ENCODE results near the gene HBZ.

HBZ gene

GRCh38 chr16:138049-138417 is 14.4 kb upstream of the HBZ start:
- no peak for TF ChIP-seq SNAI2 (CRISPR knock-in tag; IDR thresholded peaks at IDR 0.05)
- ATAC-seq: peak; percentile 61

DNA sequence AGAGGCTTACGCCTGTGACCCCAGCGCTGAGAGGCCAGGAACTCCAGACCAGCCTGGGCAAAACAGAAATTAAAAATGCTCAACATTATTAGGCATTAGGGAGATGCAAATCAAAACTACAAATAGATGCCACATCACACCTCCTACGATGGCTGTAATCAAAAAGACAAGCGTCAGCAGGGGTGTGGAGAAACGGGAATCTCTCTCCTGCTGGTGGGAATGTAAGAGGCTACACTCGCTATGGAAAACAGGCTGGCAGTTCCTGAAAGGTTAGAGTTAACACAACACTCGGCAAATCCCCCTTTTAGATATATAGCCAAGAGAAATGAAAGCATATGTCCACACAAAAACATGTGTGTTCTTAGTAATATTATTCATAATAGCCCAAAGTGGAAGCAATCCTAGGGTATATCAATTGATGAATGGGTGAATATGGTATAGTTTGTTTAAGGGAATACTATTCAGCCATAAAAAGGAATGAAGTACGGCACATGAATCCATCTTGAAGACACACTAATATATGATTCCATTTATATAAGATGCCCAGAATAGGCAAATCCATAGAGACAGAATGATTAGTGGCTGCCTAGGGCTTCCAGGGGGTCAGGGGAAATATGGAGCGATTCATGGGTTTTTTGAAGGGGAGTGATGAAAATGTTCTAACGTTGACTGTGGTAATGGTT is 12.1 kb upstream of the HBZ start:
- TF ChIP-seq CSDC2 (CRISPR knock-in tag; IDR thresholded peaks at IDR 0.05): no peak
- TF ChIP-seq TCF4 (CRISPR knock-in tag; IDR thresholded peaks at IDR 0.05; ENCODE audit: borderline replicate concordance): no peak
- TF ChIP-seq SNAI2 (CRISPR knock-in tag; IDR thresholded peaks at IDR 0.05): no peak
- no peak for TF ChIP-seq ZFP3 (CRISPR knock-in tag; IDR thresholded peaks at IDR 0.05)
- TF ChIP-seq BACH2 (CRISPR knock-in tag; IDR thresholded peaks at IDR 0.05; ENCODE audit: borderline replicate concordance): no peak
- TF ChIP-seq OSR1 (CRISPR knock-in tag; IDR thresholded peaks at IDR 0.05): no peak
- TF ChIP-seq POU6F1 (CRISPR knock-in tag; IDR thresholded peaks at IDR 0.05; ENCODE audit: borderline replicate concordance, low read depth): no peak
- ATAC-seq: no peak

GRCh38 chr16:142405-142967 is 10.0 kb upstream of the HBZ start:
- TF ChIP-seq RARB (CRISPR knock-in tag; IDR thresholded peaks at IDR 0.05) (no peak), PATZ1 (CRISPR knock-in tag; IDR thresholded peaks at IDR 0.05; ENCODE audit: borderline replicate concordance) (no peak), GLIS3 (CRISPR knock-in tag; IDR thresholded peaks at IDR 0.05) (no peak), ISL1 (CRISPR knock-in tag; IDR thresholded peaks at IDR 0.05) (no peak), CSRNP3 (CRISPR knock-in tag; IDR thresholded peaks at IDR 0.05) (no peak), TOX (CRISPR knock-in tag; IDR thresholded peaks at IDR 0.05; ENCODE audit: borderline replicate concordance) (no peak), PPARA (CRISPR knock-in tag; IDR thresholded peaks at IDR 0.05; ENCODE audit: borderline replicate concordance) (no peak), OSR1 (CRISPR knock-in tag; IDR thresholded peaks at IDR 0.05) (no peak), CSDC2 (CRISPR knock-in tag; IDR thresholded peaks at IDR 0.05) (no peak), SNAI2 (CRISPR knock-in tag; IDR thresholded peaks at IDR 0.05) (no peak), BACH2 (CRISPR knock-in tag; IDR thresholded peaks at IDR 0.05; ENCODE audit: borderline replicate concordance) (no peak), ZNF70 (CRISPR knock-in tag; IDR thresholded peaks at IDR 0.05) (no peak), ZNF565 (CRISPR knock-in tag; conservative IDR thresholded peaks at IDR 0.05; ENCODE audit: low read depth) (no peak)
- no peak for ATAC-seq

GRCh38 chr16:143047-143446 is 9.4 kb upstream of the HBZ start:
- TF ChIP-seq ARNTL (CRISPR knock-in tag; IDR thresholded peaks at IDR 0.05; ENCODE audit: borderline replicate concordance, low read depth): no peak
- TF ChIP-seq OSR1 (CRISPR knock-in tag; IDR thresholded peaks at IDR 0.05): no peak
- TF ChIP-seq GLIS3 (CRISPR knock-in tag; IDR thresholded peaks at IDR 0.05): no peak
- TF ChIP-seq BACH2 (CRISPR knock-in tag; IDR thresholded peaks at IDR 0.05; ENCODE audit: borderline replicate concordance): no peak
- TF ChIP-seq ISL1 (CRISPR knock-in tag; IDR thresholded peaks at IDR 0.05): no peak
- no peak for TF ChIP-seq SNAI2 (CRISPR knock-in tag; IDR thresholded peaks at IDR 0.05)
- no peak for TF ChIP-seq ZNF565 (CRISPR knock-in tag; conservative IDR thresholded peaks at IDR 0.05; ENCODE audit: low read depth)

DNA sequence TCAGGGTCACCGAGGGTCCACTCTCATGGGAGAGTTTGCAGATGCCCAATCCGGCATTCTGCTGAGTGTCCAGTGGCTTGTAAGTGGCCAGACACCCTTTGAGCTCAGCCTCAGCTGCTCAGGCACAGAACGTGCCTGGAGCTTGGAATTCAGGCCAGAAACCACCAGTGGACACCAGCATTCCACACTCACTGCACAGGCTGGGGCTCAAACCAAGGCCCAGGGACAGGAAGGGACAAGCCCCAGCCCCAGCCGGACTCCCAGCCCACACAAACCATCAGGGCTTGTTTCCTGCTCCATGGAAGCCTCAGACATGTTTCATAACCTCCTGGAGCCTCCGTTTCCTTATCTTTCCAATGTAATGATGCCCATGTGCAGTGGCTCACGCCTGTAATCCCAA is 9.0 kb upstream of the HBZ start:
- no peak for ATAC-seq
- TF ChIP-seq ZC3H10 (CRISPR knock-in tag; IDR thresholded peaks at IDR 0.05) (no peak), TSHZ2 (CRISPR knock-in tag; IDR thresholded peaks at IDR 0.05) (no peak), ISL1 (CRISPR knock-in tag; IDR thresholded peaks at IDR 0.05) (no peak), ARNTL (CRISPR knock-in tag; IDR thresholded peaks at IDR 0.05; ENCODE audit: borderline replicate concordance, low read depth) (no peak), PPARA (CRISPR knock-in tag; IDR thresholded peaks at IDR 0.05; ENCODE audit: borderline replicate concordance) (no peak), ZFP30 (CRISPR knock-in tag; IDR thresholded peaks at IDR 0.05) (no peak), ZNF70 (CRISPR knock-in tag; IDR thresholded peaks at IDR 0.05) (no peak), CSRNP3 (CRISPR knock-in tag; IDR thresholded peaks at IDR 0.05) (no peak), ESRRG (CRISPR knock-in tag; IDR thresholded peaks at IDR 0.05) (no peak), CSDC2 (CRISPR knock-in tag; IDR thresholded peaks at IDR 0.05) (no peak), GLIS3 (CRISPR knock-in tag; IDR thresholded peaks at IDR 0.05) (no peak), TOX (CRISPR knock-in tag; IDR thresholded peaks at IDR 0.05; ENCODE audit: borderline replicate concordance) (no peak), BACH2 (CRISPR knock-in tag; IDR thresholded peaks at IDR 0.05; ENCODE audit: borderline replicate concordance) (no peak)
- TF ChIP-seq, protein P1, sequence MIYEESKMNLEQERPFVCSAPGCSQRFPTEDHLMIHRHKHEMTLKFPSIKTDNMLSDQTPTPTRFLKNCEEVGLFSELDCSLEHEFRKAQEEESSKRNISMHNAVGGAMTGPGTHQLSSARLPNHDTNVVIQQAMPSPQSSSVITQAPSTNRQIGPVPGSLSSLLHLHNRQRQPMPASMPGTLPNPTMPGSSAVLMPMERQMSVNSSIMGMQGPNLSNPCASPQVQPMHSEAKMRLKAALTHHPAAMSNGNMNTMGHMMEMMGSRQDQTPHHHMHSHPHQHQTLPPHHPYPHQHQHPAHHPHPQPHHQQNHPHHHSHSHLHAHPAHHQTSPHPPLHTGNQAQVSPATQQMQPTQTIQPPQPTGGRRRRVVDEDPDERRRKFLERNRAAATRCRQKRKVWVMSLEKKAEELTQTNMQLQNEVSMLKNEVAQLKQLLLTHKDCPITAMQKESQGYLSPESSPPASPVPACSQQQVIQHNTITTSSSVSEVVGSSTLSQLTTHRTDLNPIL (CRISPR knock-in tag; IDR thresholded peaks at IDR 0.05; ENCODE audit: low read depth): no peak

More at GRCh38 chr16:143047-143446, 9.4 kb upstream of the HBZ start:
- ATAC-seq: no peak

Measured in SK-N-SH treated with all-trans-retinoic acid at 6 μM for 48 hours (cell line).